Esophagus muscularis mucosa (tissue), 4 donors: ENCODE measurements around the gene CAMSAP1. TPM values are rescaled to one million over a fixed set of nuclear protein-coding genes. Genes with fewer than 3 reads are reported as not detected.
"Not testable (repeated sequence)": the region's sequence is repeated elsewhere in the genome, so short reads cannot be mapped to it uniquely, and the experiment has no call there.

Experiments used
- DNase-seq: peaks from one replicate; pipeline ENCODE4 v3.0.0-alpha.2; 2017; ENCODE audit errors: extremely low spot score
- H3K27ac ChIP-seq, 4 donors: fragments of 200-600 bp; sonication (generic); replicated peaks in 1 of 4; 1 replicate in 3 of 4; 2 replicates in 1 of 4; pipeline ENCODE4 v1.5.1; 2016 to 2019; ENCODE audit warnings: mild to moderate bottlenecking in 1 of 4
- H3K27me3 ChIP-seq, 4 donors: fragments of 200-600 bp; sonication (generic); one replicate each; pipeline versions ENCODE4 v1.5.1 to v1.6.0; 2016 to 2019
- H3K36me3 ChIP-seq, 4 donors: fragments of 200-600 bp; sonication (generic); one replicate each; pipeline ENCODE4 v1.5.1; 2016 to 2019
- H3K4me1 ChIP-seq, 4 donors: fragments of 200-600 bp; sonication (generic); one replicate each; pipeline ENCODE4 v1.5.1; 2016 to 2019
- H3K4me3 ChIP-seq, 4 donors: fragments of 200-600 bp; sonication (generic); 1 replicate in 2 of 4; 2 replicates in 2 of 4; pipeline ENCODE4 v1.5.1; 2016 to 2019; ENCODE audit warnings: mild to moderate bottlenecking in 4 of 4, moderate library complexity in 1 of 4
- H3K9me3 ChIP-seq, 4 donors: fragments of 200-600 bp; sonication (generic); 1 replicate in 3 of 4; 2 replicates in 1 of 4; pipeline ENCODE4 v1.5.1; 2016 to 2019
- CTCF ChIP-seq, 3 experiments: fragments of 200-600 bp in 2 of 3; fragments of 450-650 bp in 1 of 3; sonication (generic) in 2 of 3; IDR thresholded peaks; one replicate each; pipeline ENCODE4 v1.5.1; 2017 to 2019; ENCODE audit warnings: antibody characterized with exemption in 3 of 3, mild to moderate bottlenecking in 2 of 3, moderate library complexity in 1 of 3
- EP300 ChIP-seq: sonication (generic); formaldehyde crosslinking; IDR thresholded peaks from one replicate; pipeline ENCODE4 v1.6.1; 2017; ENCODE audit warnings: antibody characterized with exemption
- POLR2A ChIP-seq: fragments of 450-650 bp; IDR thresholded peaks from one replicate; pipeline ENCODE4 v1.6.1; 2017; ENCODE audit warnings: antibody characterized with exemption, moderate library complexity, mild to moderate bottlenecking, low read depth
- POLR2AphosphoS5 ChIP-seq, 2 donors: sonication (generic); formaldehyde crosslinking; IDR thresholded peaks; one replicate each; pipeline ENCODE4 v1.6.1; 2017; ENCODE audit warnings: antibody characterized with exemption in 2 of 2
- WGBS: methylation state at CpG from one replicate; pipeline ENCODE4 v1.1.5; 2018; 5-methylcytosine and 5-hydroxymethylcytosine counted together
- intact Hi-C: fragments of 100-400 bp; cut with DNase I; formaldehyde crosslinking; loops from one replicate; pipeline ENCODE4 v1.15.1; 2023
- total RNA-seq, 4 donors: library from RNA; depleted of rRNA; stranded (reverse); fragments of >200 nt; gene quantifications; one replicate each; pipeline versions ENCODE4 v1.1.0 to v1.2.1, GENCODE V29; 2016

CAMSAP1 gene
- total RNA-seq, 4 donors from 2014 or later = 21.0 to 52.7 (median 30.5) TPM

GRCh38 chr9:135951889-135952663, 44.7 kb upstream of the CAMSAP1 start:
- H3K27me3 ChIP-seq = no peaks in the 10 kb centered on the region
- 68% methylated on average over 15 of the region's 18 CpGs for WGBS
- H3K27ac ChIP-seq = no peak overlapping the region
- intact Hi-C loops = loop anchor here (10.0 kb wide), 1 partner anchor 87 kb away; no protein-coding TSS in a partner anchor
- peaks cover 0 to 10% (median 8%) of the 10 kb centered on the region in 4 donors for H3K4me1 ChIP-seq
- DNase-seq = no peak
- no peak for TF ChIP-seq POLR2AphosphoS5 (IDR thresholded peaks at IDR 0.05)
- TF ChIP-seq CTCF (IDR thresholded peaks at IDR 0.05) = no peak
- TF ChIP-seq POLR2A = no peak
- TF ChIP-seq EP300 = no peak
- H3K4me3 ChIP-seq = no peak overlapping the region
- no peaks in the 10 kb centered on the region for H3K9me3 ChIP-seq
- peaks cover 37 to 85% (median 78%) of the 10 kb centered on the region in 4 donors for H3K36me3 ChIP-seq

GRCh38 chr9:135951310-135951709, 44.0 kb upstream of the CAMSAP1 start:
- H3K4me1 ChIP-seq, DNase-seq, H3K27me3 ChIP-seq, H3K27ac ChIP-seq, H3K9me3 ChIP-seq, H3K4me3 ChIP-seq: not testable (repeated sequence)
- intact Hi-C loops = loop anchor here (10.0 kb wide), 1 partner anchor 87 kb away; no protein-coding TSS in a partner anchor
- over 99% methylated on average over 8 of the region's 8 CpGs for WGBS
- H3K36me3 ChIP-seq = peaks cover 44 to 93% (median 85%) of the 10 kb centered on the region in 4 donors

- not testable (repeated sequence) for H3K27me3 ChIP-seq, H3K27ac ChIP-seq, DNase-seq, H3K4me3 ChIP-seq, H3K4me1 ChIP-seq, H3K9me3 ChIP-seq
- intact Hi-C loops = loop anchor here (10.0 kb wide), 1 partner anchor 86 kb away; no protein-coding TSS in a partner anchor
- 99% methylated on average over 4 of the region's 4 CpGs for WGBS
- H3K36me3 ChIP-seq = peaks cover 49 to 97% (median 90%) of the 10 kb centered on the region in 4 donors
Measured at GRCh38 chr9:135950841-135951240, 43.5 kb upstream of the CAMSAP1 start.

GRCh38 chr9:135950135-135950682, 42.9 kb upstream of the CAMSAP1 start:
- peaks cover 55 to 100% (median 96%) of the 10 kb centered on the region in 4 donors for H3K36me3 ChIP-seq
- no peak for DNase-seq
- intact Hi-C loops = loop anchor here (10.0 kb wide), 1 partner anchor 85 kb away; no protein-coding TSS in a partner anchor
- H3K9me3 ChIP-seq = no peaks in the 10 kb centered on the region
- no peak overlapping the region for H3K4me3 ChIP-seq
- no peak overlapping the region for H3K27ac ChIP-seq
- TF ChIP-seq POLR2A = no peak
- no peak for TF ChIP-seq CTCF (IDR thresholded peaks at IDR 0.05)
- TF ChIP-seq EP300 = no peak
- no peak for TF ChIP-seq POLR2AphosphoS5 (IDR thresholded peaks at IDR 0.05)
- H3K27me3 ChIP-seq = no peaks in the 10 kb centered on the region
- no peaks in the 10 kb centered on the region for H3K4me1 ChIP-seq
- 93% methylated on average over 12 of the region's 12 CpGs for WGBS

GRCh38 chr9:135949501-135950134, 42.3 kb upstream of the CAMSAP1 start:
- 85% methylated on average over 16 of the region's 26 CpGs for WGBS
- H3K27ac ChIP-seq = no peak overlapping the region
- H3K4me3 ChIP-seq = no peak overlapping the region
- no peak for TF ChIP-seq CTCF (IDR thresholded peaks at IDR 0.05)
- TF ChIP-seq EP300 = no peak
- TF ChIP-seq POLR2AphosphoS5 (IDR thresholded peaks at IDR 0.05) = no peak
- TF ChIP-seq POLR2A = no peak
- no peak for DNase-seq
- H3K36me3 ChIP-seq = peaks cover 61 to 100% (median 100%) of the 10 kb centered on the region in 4 donors
- H3K4me1 ChIP-seq = no peaks in the 10 kb centered on the region
- no peaks in the 10 kb centered on the region for H3K27me3 ChIP-seq
- intact Hi-C loops = loop anchor here (10.0 kb wide), 1 partner anchor 85 kb away; no protein-coding TSS in a partner anchor
- no peaks in the 10 kb centered on the region for H3K9me3 ChIP-seq
